Airway epithelial cell (primary cell): ENCODE measurements around the gene OR3A2. TPM values are rescaled to one million over a fixed set of nuclear protein-coding genes. Genes with fewer than 3 reads are reported as not detected.

Experiments used
- total RNA-seq: library from RNA; depleted of rRNA; stranded (reverse); fragments of >200 nt; gene quantifications from 2 replicates; pipeline ENCODE4 v1.2.3, GENCODE V29; 2015

OR3A2 gene
- not detected in 2 replicates for total RNA-seq

GRCh38 chr17:3385869-3386816 lies at the start of gene OR3A2:
Gene OR3A2 (minus strand): TSS chr17:3386308.

DNA sequence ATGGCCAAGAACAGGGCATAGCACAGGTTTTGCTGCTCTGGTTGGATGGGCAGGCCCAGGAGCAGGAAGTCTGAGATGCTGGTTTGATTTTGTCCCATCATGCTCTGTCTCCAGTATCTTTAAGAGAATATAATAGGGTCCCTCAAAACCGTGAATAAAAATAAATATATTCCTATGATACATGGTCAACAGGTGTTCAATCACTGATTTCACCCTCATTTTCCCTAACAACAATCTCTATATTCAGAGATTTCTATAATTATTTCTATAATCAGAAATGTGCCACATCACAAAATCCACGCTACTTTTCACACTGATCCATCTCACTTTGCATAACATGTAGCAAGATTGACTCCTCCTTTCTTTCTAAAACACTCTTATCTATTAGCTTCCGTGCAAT lies 47.6 kb upstream of the OR3A2 start, which contains the start of gene OR1E2:
TSS of gene OR1E2 (minus strand) at position 101 of the 400 bp plus-strand sequence. CDS start at position 101, 0 bp downstream.

GRCh38 chr17:3411070-3411469 lies 25.0 kb upstream of the OR3A2 start, which contains the start of gene OR3A3:
Gene OR3A3 (plus strand): TSS chr17:3411370.

DNA sequence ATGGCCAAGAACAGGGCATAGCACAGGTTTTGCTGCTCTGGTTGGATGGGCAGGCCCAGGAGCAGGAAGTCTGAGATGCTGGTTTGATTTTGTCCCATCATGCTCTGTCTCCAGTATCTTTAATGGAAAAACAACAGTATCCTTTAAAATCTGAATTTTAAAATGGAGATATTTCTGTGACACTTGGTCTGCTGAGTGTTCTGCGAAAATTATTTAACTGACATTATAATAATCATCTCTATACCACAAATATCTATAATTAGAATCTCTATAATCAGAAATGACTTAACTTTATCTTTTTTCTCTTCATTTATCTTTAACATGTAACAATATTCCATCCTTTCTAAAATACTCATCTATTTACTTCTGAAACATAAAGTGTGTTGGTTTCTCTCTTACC lies 12.2 kb upstream of the OR3A2 start, which contains the start of gene OR1E1:
TSS of gene OR1E1 (minus strand) at position 101 of the 400 bp plus-strand sequence. CDS start at position 101, 0 bp downstream.

DNA sequence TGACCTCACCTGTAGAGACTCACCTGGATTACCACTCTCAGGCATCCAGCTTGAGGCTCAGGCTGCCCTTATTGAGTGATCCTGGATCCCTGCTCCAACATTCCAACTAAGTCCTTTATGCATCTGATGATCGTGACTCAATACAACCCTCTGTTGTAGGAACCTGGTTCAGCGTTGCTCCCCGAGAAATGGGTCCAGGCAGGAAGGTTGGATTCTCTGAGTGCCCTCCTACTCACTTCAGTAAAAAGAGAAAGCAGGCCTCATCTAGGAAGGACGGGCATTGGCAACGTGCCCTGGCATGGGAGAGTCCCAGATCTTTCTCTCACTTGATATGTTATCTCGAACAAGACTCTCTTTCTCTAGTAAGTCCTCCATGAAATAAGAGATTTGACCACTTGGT lies 87.8 kb downstream of the OR3A2 start, which contains the start of gene OR3A1:
TSS of gene OR3A1 (minus strand) at position 101 of the 400 bp plus-strand sequence. CDS start 5,778 bp downstream, outside the sequence.

Other genes with a start within 250 kb of the OR3A2 start
- not detected in 2 replicates for gene OR1A2, start 188.8 kb downstream of the OR3A2 start, total RNA-seq
- not detected in 2 replicates for gene OR1A1, start 178.6 kb downstream of the OR3A2 start, total RNA-seq
- gene OR3A1, start 87.9 kb downstream of the OR3A2 start, total RNA-seq, result not detected in 2 replicates
- not detected in 2 replicates for gene OR1E1, start 12.1 kb upstream of the OR3A2 start, total RNA-seq
- gene OR3A3, start 25.1 kb upstream of the OR3A2 start, total RNA-seq, result not detected in 2 replicates
- not detected in 2 replicates for gene OR1E2, start 47.5 kb upstream of the OR3A2 start, total RNA-seq
- gene SPATA22, start 85.5 kb upstream of the OR3A2 start, total RNA-seq, result not detected in 2 replicates
- not detected in 2 replicates for gene ASPA, start 89.7 kb upstream of the OR3A2 start, total RNA-seq
- 2.0 and 4.9 TPM in 2 replicates for gene TRPV3, start 171.5 kb upstream of the OR3A2 start, total RNA-seq
- 0.46 and 1.5 TPM in 2 replicates for gene TRPV1, start 223.1 kb upstream of the OR3A2 start, total RNA-seq
- 13.9 and 17.6 TPM in 2 replicates for gene SHPK, start 249.9 kb upstream of the OR3A2 start, total RNA-seq